OCI-LY7 (cell line): Measurements from ENCODE around the gene RMI1. TPM values are rescaled to one million over a fixed set of nuclear protein-coding genes. Genes with fewer than 3 reads are reported as not detected.

Source experiments
- BruUV-seq: library from RNA; stranded (reverse); fragments of 400-500 nt; replicated peaks from 2 replicates; lab custom pipeline; 2021; lab: Mats Ljungman, UMichigan
- CTCF ChIA-PET: fragments of 300-600 bp; sonication (Branson Sonifier 250); formaldehyde crosslinking; loops from one replicate; lab custom pipeline; 2022; ENCODE audit warnings: antibody characterized with exemption; ENCODE audit not compliant: unreplicated experiment; lab: Charles Lee
- POLR2A ChIA-PET: fragments of 300-600 bp; sonication (Branson Sonifier 250); formaldehyde crosslinking; loops from one replicate; lab custom pipeline; 2022; ENCODE audit warnings: antibody characterized with exemption; lab: Charles Lee
- DNase-seq: peaks from one replicate; pipeline ENCODE4 v3.0.0-alpha.2; 2015; ENCODE audit warnings: low spot score
- H2AFZ ChIP-seq: fragments of 200-600 bp; sonication (generic), shearing (Covaris generic); 2 replicates; pipeline ENCODE4 v1.6.1; 2014; ENCODE audit warnings: mild to moderate bottlenecking, antibody characterized with exemption, low read length, moderate library complexity
- H3K27ac ChIP-seq: fragments of 200-600 bp; sonication (generic); 2 replicates; pipeline ENCODE4 v1.5.1; 2014; ENCODE audit warnings: mixed run types, low read depth, mild to moderate bottlenecking, moderate library complexity, low read length, inconsistent platforms; ENCODE audit not compliant: poor library complexity, severe bottlenecking
- H3K36me3 ChIP-seq: fragments of 200-600 bp; sonication (generic); 2 replicates; pipeline ENCODE4 v1.6.1; 2014; ENCODE audit warnings: mild to moderate bottlenecking, antibody characterized with exemption, low read length, moderate library complexity, mixed read lengths; ENCODE audit not compliant: insufficient read depth
- H3K4me1 ChIP-seq: fragments of 200-600 bp; sonication (generic); 2 replicates; pipeline ENCODE4 v1.5.1; 2014; ENCODE audit warnings: mild to moderate bottlenecking, low read length; ENCODE audit not compliant: insufficient read depth, poor library complexity, severe bottlenecking
- H3K4me2 ChIP-seq: fragments of 200-600 bp; sonication (generic); 2 replicates; pipeline ENCODE4 v1.6.1; 2014; ENCODE audit warnings: mild to moderate bottlenecking, low read length
- H3K4me3 ChIP-seq: fragments of 200-600 bp; sonication (generic); 2 replicates; pipeline ENCODE4 v1.5.1; 2014; ENCODE audit warnings: mild to moderate bottlenecking, low read depth, low read length; ENCODE audit not compliant: poor library complexity, severe bottlenecking
- H3K79me2 ChIP-seq: fragments of 200-600 bp; sonication (generic); 2 replicates; pipeline ENCODE4 v1.6.1; 2016; ENCODE audit warnings: low read depth, mild to moderate bottlenecking, low read length, moderate library complexity, mixed read lengths; ENCODE audit not compliant: insufficient read depth
- H3K9me2 ChIP-seq: fragments of 200-600 bp; sonication (generic); 2 replicates; pipeline ENCODE4 v1.6.1; 2016; ENCODE audit warnings: mild to moderate bottlenecking, low read length, mixed read lengths; ENCODE audit not compliant: insufficient read depth
- H3K9me3 ChIP-seq: fragments of 200-600 bp; sonication (generic); 2 replicates; pipeline ENCODE4 v1.6.1; 2014; ENCODE audit warnings: mild to moderate bottlenecking, mixed run types, low read length, mixed read lengths
- H4K20me1 ChIP-seq: fragments of 200-600 bp; sonication (generic); 2 replicates; pipeline ENCODE4 v1.6.1; 2014; ENCODE audit warnings: mild to moderate bottlenecking, antibody characterized with exemption, low read length, moderate library complexity, mixed read lengths; ENCODE audit not compliant: insufficient read depth
- EZH2phosphoT487 ChIP-seq: fragments of 200-600 bp; sonication (generic); IDR thresholded peaks from 2 replicates; pipeline ENCODE4 v1.6.1; 2018; ENCODE audit warnings: low read depth, borderline replicate concordance, mild to moderate bottlenecking, mixed run types, antibody characterized with exemption, low read length, moderate library complexity, mixed read lengths
- intact Hi-C: fragments of 100-400 bp; cut with micrococcal nuclease; formaldehyde crosslinking; loops from one replicate; pipeline ENCODE4 v1.10.0; 2022; ENCODE audit not compliant: unreplicated experiment
- microRNA-seq: library from miRNA; unstranded; fragments of <30 nt; microRNA quantifications from one replicate; pipeline ENCODE4 v1.2.0, GENCODE V29; 2022; ENCODE audit warnings: borderline replicate concordance
- small RNA-seq: library from RNA; depleted of rRNA; stranded (forward); fragments of <200 nt; gene quantifications from one replicate; pipeline ENCODE3, GENCODE V24; 2014
- total RNA-seq, 2 experiments: library from RNA; depleted of rRNA in 1 of 2; stranded (reverse); fragments of >200 nt in 1 of 2; shearing (Covaris generic) in 1 of 2; gene quantifications; 2 replicates each; pipeline ENCODE4 v1.2.3, GENCODE V29; 2014 to 2022
- TF ChIP-seq, protein P1 (sequence below): fragments of 200-600 bp; sonication (generic); conservative IDR thresholded peaks from 2 replicates; pipeline ENCODE4 v1.5.1; 2014; ENCODE audit warnings: mild to moderate bottlenecking, antibody characterized with exemption, low read length, moderate library complexity, mixed read lengths

Gene RMI1
- total RNA-seq, 2 experiments from 2014 or later: 16.7 to 44.3 TPM

DNA sequence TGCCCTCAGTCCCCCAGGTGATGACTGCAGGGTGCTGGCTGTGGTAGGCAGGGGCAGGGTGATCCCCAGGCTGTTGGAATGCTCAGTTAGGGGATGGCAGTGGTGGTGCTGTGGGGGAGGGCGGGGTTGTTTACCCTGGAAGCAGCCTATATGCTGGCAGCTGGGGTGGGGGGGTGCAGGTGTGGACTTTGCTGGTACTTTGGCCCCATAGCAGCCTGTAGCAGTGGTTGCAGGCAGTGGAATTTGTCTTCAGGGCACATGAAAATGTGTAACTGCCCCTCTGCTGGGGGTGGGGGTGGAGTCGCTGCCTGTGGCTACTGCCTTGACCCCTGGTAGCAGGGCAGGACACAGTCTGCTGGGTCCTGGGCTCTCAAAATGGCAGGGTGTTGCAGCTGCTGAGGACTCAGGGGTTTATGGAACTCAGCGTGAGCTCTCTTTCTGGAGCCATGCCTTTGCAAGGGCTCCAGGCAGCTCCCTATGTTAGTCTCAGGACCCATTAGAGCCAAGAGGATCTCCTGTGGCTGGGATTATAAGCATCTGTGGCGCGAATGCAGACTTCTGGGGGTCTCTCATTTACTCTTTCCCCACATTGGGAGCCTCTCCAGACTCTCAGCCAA is 65.0 kb downstream of the RMI1 start:
- DNase-seq: no peak
- no peaks in the 10 kb centered on the region for H3K79me2 ChIP-seq
- no peaks in the 10 kb centered on the region for H3K4me1 ChIP-seq
- intact Hi-C loops: no loop called here
- H3K27ac ChIP-seq: no peak overlapping the region
- H4K20me1 ChIP-seq: no peaks in the 10 kb centered on the region
- BruUV-seq: no TSS peak
- H3K4me3 ChIP-seq: no peak overlapping the region
- TF ChIP-seq, protein P1, sequence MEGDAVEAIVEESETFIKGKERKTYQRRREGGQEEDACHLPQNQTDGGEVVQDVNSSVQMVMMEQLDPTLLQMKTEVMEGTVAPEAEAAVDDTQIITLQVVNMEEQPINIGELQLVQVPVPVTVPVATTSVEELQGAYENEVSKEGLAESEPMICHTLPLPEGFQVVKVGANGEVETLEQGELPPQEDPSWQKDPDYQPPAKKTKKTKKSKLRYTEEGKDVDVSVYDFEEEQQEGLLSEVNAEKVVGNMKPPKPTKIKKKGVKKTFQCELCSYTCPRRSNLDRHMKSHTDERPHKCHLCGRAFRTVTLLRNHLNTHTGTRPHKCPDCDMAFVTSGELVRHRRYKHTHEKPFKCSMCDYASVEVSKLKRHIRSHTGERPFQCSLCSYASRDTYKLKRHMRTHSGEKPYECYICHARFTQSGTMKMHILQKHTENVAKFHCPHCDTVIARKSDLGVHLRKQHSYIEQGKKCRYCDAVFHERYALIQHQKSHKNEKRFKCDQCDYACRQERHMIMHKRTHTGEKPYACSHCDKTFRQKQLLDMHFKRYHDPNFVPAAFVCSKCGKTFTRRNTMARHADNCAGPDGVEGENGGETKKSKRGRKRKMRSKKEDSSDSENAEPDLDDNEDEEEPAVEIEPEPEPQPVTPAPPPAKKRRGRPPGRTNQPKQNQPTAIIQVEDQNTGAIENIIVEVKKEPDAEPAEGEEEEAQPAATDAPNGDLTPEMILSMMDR: no peak
- TF ChIP-seq EZH2phosphoT487: no peak
- no peak overlapping the region for H2AFZ ChIP-seq
- no peaks in the 10 kb centered on the region for H3K9me3 ChIP-seq
- H3K9me2 ChIP-seq: no peaks in the 10 kb centered on the region
- CTCF ChIA-PET: no interaction called here
- H3K36me3 ChIP-seq: no peaks in the 10 kb centered on the region
- POLR2A ChIA-PET: no interaction called here
- no peak overlapping the region for H3K4me2 ChIP-seq

Small RNA genes within 50 kb of the gene (microRNA-seq; reads per million reads assigned to microRNA genes)
- 354 reads per million, percentile 73 among the genes with 10 or more reads in this experiment for gene MIR7-1

Small RNA genes within 50 kb of the gene (small RNA-seq; reads per million reads assigned to genes)
- not detected for gene RF00019

Other genes starting within 250 kb of the RMI1 start
- gene GKAP1, start 163.0 kb upstream of the RMI1 start, total RNA-seq (2014; rRNA removed; shearing (Covaris generic)): 3.4 and 8.5 TPM in 2 replicates
- 8.6 and 12.4 TPM in 2 replicates for gene GKAP1, start 163.0 kb upstream of the RMI1 start, total RNA-seq (2022)
- gene KIF27, start 59.4 kb upstream of the RMI1 start, total RNA-seq (2014; rRNA removed; shearing (Covaris generic)): 5.6 and 6.0 TPM in 2 replicates
- gene KIF27, start 59.4 kb upstream of the RMI1 start, total RNA-seq (2022): 7.3 and 9.1 TPM in 2 replicates
- gene HNRNPK, start 590 bp upstream of the RMI1 start, total RNA-seq (2014; rRNA removed; shearing (Covaris generic)): 592 and 700 TPM in 2 replicates
- 768 and 787 TPM in 2 replicates for gene HNRNPK, start 590 bp upstream of the RMI1 start, total RNA-seq (2022)